D341Med (cell line): ENCODE data around the gene MAPK4.

Source experiments
- DNase-seq: peaks from one replicate; pipeline ENCODE4 v3.0.0; 2012; ENCODE audit warnings: low spot score

The MAPK4 gene

GRCh38 chr18:50654658-50655550 lies 95.0 kb downstream of the MAPK4 start:
- DNase-seq: no peak

GRCh38 chr18:50656396-50656795 lies 96.5 kb downstream of the MAPK4 start:
- DNase-seq: no peak

GRCh38 chr18:50656841-50657470 lies 97.1 kb downstream of the MAPK4 start:
- no peak for DNase-seq

GRCh38 chr18:50658601-50659000 lies 98.7 kb downstream of the MAPK4 start:
- DNase-seq: no peak

GRCh38 chr18:50659091-50660003 lies 99.5 kb downstream of the MAPK4 start:
- DNase-seq: no peak

GRCh38 chr18:50661013-50661412 lies 101.1 kb downstream of the MAPK4 start:
- DNase-seq: no peak

- DNase-seq: no peak
Measured at GRCh38 chr18:50662177-50662576, 102.3 kb downstream of the MAPK4 start.

- no peak for DNase-seq
Measured at GRCh38 chr18:50662775-50663383, 103.0 kb downstream of the MAPK4 start.

- no peak for DNase-seq
Measured at GRCh38 chr18:50663626-50664441, 103.9 kb downstream of the MAPK4 start.

- DNase-seq: no peak
Measured at GRCh38 chr18:50665015-50665414, 105.1 kb downstream of the MAPK4 start.

- DNase-seq: no peak
Measured at GRCh38 chr18:50665519-50665918, 105.6 kb downstream of the MAPK4 start.

- no peak for DNase-seq
Measured at GRCh38 chr18:50666536-50666935, 106.6 kb downstream of the MAPK4 start.

GRCh38 chr18:50671376-50671775 lies 111.5 kb downstream of the MAPK4 start:
- DNase-seq: no peak

GRCh38 chr18:50674307-50674980 lies 114.6 kb downstream of the MAPK4 start:
- DNase-seq: no peak

GRCh38 chr18:50675043-50675442 lies 115.2 kb downstream of the MAPK4 start:
- no peak for DNase-seq

- no peak for DNase-seq
Measured at GRCh38 chr18:50678651-50679050, 118.8 kb downstream of the MAPK4 start.

- DNase-seq: no peak
Measured at GRCh38 chr18:50679056-50679455, 119.2 kb downstream of the MAPK4 start.

GRCh38 chr18:50679656-50680055 lies 119.8 kb downstream of the MAPK4 start:
- DNase-seq: no peak

- no peak for DNase-seq
Measured at GRCh38 chr18:50680966-50681365, 121.1 kb downstream of the MAPK4 start.

GRCh38 chr18:50682852-50683251 lies 123.0 kb downstream of the MAPK4 start:
- DNase-seq: no peak

GRCh38 chr18:50686409-50686808 lies 126.5 kb downstream of the MAPK4 start:
- DNase-seq: no peak
